ENCODE data around the gene SLC7A7. TPM values are rescaled to one million over a fixed set of nuclear protein-coding genes. Genes with fewer than 3 reads are reported as not detected.
A peak's percentile ranks its signal among the peaks of the same experiment; 100 is the strongest.

Gene SLC7A7
- total and polyA plus RNA-seq, 10 of the 15 experiments (the other 5 are each of a cell fraction or from before 2014, with no cell fraction given) = 27.8 to 79.2 (median 50.8) TPM

GRCh38 chr14:22808388-22809209, 6.6 kb downstream of the SLC7A7 start (continued):
- no peak for TF ChIP-seq PKNOX1 (IDR thresholded peaks at IDR 0.05)

- DNase-seq (ENCODE audit: low read depth, low spot score) (no peak), FAIRE-seq (no peak), ATAC-seq (no peak)
- WGBS (ENCODE audit: insufficient coverage, insufficient replicate concordance, low lambda C conversion rate, missing lambda C conversion rate) = 84% methylated on average over 13 of the region's 13 CpGs
- ChIA-PET CTCF (interaction anchor here (0.7 to 5.8 kb wide), 17 partner anchors 9 to 243 kb away, joined by 3 to 36 read pairs (median 4); no protein-coding TSS in a partner anchor), RAD21 (ENCODE audit: unreplicated experiment) (interaction anchor here (0.9 to 14.2 kb wide), 11 partner anchors 8 to 422 kb away, joined by 3 to 219 read pairs (median 5); partner anchors contain the start of genes MRPL52, OXA1L and SLC7A7), POLR2A (interaction anchor here (0.8 to 17.5 kb wide), 6 partner anchors 9 to 199 kb away, joined by 3 to 245 read pairs (median 4); partner anchors contain the start of genes OXA1L and RBM23), SMC1A (ENCODE audit: uncharacterized antibody, unreplicated experiment) (interaction anchor here (0.9 to 20.3 kb wide), 12 partner anchors 2 to 52 kb away, joined by 3 to 395 read pairs (median 8); partner anchors contain the start of genes MRPL52 and SLC7A7)
- H3K79me2 ChIP-seq (ENCODE audit: control insufficient read depth, insufficient read depth, low read length) = peaks cover 41% of the 10 kb centered on the region
- peak overlapping the region; percentile 59; the same call in 1 of the 2 replicates for H3K4me2 ChIP-seq (ENCODE audit: control insufficient read depth, insufficient read depth)
- peaks cover 0 to 2% of the 10 kb centered on the region in 2 experiments; a peak in 2 of 4 replicates for H3K36me3 ChIP-seq (ENCODE audit: control insufficient read depth in 2 of 2, insufficient read depth in 2 of 2, low read length in 1 of 2)
- H2AFZ ChIP-seq (ENCODE audit: control insufficient read depth, low read depth, low read length) = no peak overlapping the region
- H3K9ac ChIP-seq (ENCODE audit: control insufficient read depth, insufficient read depth, low read length) = no peak overlapping the region
- H3K27me3 ChIP-seq (replicated peaks in 1 of 2; ENCODE audit: control insufficient read depth in 2 of 2, insufficient read depth in 2 of 2, low read length in 1 of 2) = no peaks in the 10 kb centered on the region
- intact Hi-C loops (cut with micrococcal nuclease; ENCODE audit: unreplicated experiment) = no loop called here
- no peaks in the 10 kb centered on the region for H3K9me3 ChIP-seq (replicated peaks; ENCODE audit: control insufficient read depth, insufficient read depth, low read length)
- TF ChIP-seq CBFB (IDR thresholded peaks at IDR 0.05; ENCODE audit: low read depth) (no peak), MLLT1 (IDR thresholded peaks at IDR 0.05) (peak; percentile 66), POLR2A (IDR thresholded peaks at IDR 0.05; ENCODE audit: low read depth, low read length) (no peak), ZBED1 (IDR thresholded peaks at IDR 0.05; ENCODE audit: borderline replicate concordance) (no peak)
- in situ Hi-C loops (cut with MboI) = no loop called here
- BruUV-seq (replicated peaks) = no TSS peak
- peaks cover 49% of the 10 kb centered on the region for H3K4me1 ChIP-seq (ENCODE audit: control insufficient read depth, insufficient read depth, low read length)
- H3K4me3 ChIP-seq = peak overlapping the region; percentile 58
- H4K20me1 ChIP-seq (ENCODE audit: control insufficient read depth, insufficient read depth) = no peaks in the 10 kb centered on the region
- H3K27ac ChIP-seq (ENCODE audit: control insufficient read depth, insufficient read depth) = peak overlapping the region; percentile 38
Observed at GRCh38 chr14:22807432-22808087, 7.7 kb downstream of the SLC7A7 start.

All from GM12878 (cell line).